ENCODE data around the gene BRSK1.

BRSK1 gene

DNA sequence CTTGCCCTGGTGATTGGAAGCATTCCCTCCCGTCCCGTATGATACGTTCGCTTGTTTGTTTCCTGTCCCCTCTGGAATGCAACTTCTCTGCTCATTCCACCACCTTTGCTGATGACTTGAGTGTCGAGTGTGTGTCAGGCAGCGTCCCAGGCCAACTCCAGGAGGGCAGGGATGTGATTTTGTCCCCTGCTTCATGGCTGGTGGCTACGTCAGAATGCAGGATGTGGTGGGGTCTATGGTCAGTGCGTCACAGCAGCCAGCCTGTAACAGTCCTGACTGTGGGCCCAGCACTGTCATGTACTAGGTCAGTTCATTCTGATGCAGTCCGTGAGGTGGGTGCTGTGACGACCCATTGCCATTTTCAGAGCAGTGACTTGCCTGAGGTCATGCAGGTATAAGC lies 16.2 kb downstream of the BRSK1 start:
- DNase-seq (ENCODE audit: low read depth, low spot score) = no peak
- H3K4me3 ChIP-seq (ENCODE audit: low read length) = no peak overlapping the region

DNA sequence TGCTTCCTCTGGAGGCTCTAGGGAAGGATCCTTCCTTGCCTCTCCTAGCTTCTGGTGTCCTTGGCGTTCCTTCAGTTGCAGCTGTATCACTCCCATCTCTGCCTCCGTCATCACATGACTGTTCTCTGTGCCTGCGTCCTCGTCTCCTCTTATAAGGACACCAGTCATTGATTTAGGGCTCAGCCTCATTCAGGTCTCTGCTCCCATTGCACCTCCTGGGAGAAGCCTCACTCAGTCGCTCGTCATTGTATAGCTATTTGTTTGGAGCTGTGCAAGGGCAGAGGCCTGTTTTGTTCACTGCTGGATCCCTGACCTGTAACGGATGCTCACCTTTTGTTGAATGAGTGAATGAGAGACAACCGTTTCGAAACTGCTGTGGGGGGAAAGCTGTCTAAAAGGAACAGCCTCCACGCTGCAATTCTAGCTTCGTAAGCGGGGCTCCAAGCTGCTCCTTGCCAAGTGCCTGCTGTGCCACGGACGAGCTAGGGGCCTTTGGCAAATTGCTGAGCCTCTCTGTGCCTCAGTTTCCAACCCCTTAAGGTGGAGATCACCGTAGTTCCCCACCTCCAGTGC lies 17.2 kb downstream of the BRSK1 start:
- H3K4me3 ChIP-seq (ENCODE audit: low read length) = no peak overlapping the region
- no peak for DNase-seq (ENCODE audit: low read depth, low spot score)

DNA sequence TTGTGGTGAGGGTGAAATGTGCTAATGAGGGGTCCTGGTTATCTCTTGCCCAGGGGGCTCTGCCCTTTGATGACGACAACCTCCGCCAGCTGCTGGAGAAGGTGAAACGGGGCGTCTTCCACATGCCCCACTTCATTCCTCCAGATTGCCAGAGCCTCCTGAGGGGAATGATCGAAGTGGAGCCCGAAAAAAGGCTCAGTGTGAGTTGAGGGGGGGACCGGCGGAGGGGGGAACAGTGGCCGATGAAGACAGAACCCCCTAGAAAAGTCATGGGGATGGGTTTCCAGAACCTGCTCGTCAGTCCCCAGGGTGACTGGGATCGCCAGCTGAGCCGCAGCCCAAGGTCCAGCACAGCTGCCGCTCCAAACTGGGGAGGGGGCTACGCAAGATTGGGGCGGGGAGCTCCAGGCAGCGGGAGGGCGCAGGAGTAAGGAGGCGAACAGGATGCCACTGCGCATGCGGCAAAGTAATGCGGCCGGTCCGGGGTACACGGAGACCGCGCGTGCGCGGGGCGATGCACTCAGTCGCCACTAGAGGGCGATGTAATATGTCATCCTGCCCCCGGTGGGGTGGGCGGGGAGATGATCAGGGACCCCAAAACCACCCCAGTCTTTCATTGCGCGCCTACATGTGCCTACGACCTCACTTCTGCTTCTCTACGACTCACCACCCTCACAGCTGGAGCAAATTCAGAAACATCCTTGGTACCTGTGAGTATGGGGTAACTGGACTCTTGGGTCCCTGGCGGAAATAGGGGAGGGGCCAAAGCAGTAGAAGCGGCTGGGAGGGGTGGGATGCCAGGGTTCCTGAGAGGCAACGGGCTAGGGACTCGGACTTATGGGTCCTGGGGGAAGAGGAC lies 17.9 kb downstream of the BRSK1 start:
- DNase-seq (ENCODE audit: low read depth, low spot score) = peak; percentile 80
- H3K4me3 ChIP-seq (ENCODE audit: low read length) = peak overlapping the region; percentile 44

DNA sequence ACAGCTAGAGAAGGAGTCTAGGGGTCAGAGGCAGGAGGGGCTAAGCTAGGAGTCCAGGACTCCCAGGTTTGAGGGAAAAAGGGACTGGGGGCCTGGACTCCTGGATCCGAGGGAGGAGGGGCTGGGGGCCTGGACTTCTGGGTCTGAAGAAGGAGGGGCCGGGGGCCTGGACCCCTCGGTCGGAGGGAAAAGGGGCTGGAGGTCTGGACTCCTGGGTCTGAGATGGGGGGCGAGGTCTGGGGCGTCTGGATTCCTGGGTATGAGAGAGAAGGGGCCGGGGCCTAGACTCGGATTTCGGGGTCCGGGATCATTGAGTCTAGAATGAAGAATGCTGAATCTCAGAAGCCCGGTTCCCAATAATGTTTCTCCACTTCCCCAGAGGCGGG lies 18.5 kb downstream of the BRSK1 start:
- H3K4me3 ChIP-seq (ENCODE audit: low read length) = peak overlapping the region; percentile 44
- no peak for DNase-seq (ENCODE audit: low read depth, low spot score)

DNA sequence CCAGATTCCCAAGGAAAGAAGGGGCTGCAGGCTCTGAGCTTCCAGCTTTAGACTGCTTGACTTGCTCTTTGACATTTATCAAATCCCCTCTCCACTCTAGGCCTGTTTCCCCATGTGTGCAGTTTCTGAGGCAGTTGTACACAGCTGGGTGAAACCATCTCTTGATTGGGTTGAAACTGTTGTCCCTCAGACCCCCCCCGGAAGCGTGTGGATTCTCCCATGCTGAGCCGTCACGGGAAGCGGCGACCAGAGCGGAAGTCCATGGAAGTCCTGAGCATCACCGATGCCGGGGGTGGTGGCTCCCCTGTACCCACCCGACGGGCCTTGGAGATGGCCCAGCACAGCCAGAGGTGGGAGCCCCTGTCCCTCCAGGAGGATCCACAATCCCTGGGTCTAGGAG lies 19.7 kb downstream of the BRSK1 start:
- no peak for DNase-seq (ENCODE audit: low read depth, low spot score)
- H3K4me3 ChIP-seq (ENCODE audit: low read length) = no peak overlapping the region

DNA sequence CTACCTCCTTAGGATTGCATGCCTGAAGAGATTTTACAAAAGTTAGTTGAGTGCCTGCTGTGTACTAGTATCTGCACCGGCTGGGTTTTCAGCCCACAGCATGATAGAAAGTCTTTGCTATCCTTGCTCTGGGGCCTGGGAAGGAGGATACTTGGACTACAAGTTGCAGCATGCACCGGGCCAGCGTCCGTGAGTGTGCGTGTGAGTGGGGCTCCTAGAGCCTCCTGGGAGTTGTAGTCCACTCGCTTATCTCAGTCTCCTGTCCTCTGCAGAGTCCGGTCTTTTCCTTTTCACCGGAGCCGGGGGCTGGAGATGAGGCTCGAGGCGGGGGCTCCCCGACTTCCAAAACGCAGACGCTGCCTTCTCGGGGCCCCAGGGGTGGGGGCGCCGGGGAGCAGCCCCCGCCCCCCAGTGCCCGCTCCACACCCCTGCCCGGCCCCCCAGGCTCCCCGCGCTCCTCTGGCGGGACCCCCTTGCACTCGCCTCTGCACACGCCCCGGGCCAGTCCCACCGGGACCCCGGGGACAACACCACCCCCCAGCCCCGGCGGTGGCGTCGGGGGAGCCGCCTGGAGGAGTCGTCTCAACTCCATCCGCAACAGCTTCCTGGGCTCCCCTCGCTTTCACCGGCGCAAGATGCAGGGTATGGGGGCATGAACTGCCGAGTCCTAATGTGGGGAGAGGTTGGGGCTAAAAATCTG lies 20.6 kb downstream of the BRSK1 start:
- DNase-seq (ENCODE audit: low read depth, low spot score) = no peak
- H3K4me3 ChIP-seq (ENCODE audit: low read length) = no peak overlapping the region

DNA sequence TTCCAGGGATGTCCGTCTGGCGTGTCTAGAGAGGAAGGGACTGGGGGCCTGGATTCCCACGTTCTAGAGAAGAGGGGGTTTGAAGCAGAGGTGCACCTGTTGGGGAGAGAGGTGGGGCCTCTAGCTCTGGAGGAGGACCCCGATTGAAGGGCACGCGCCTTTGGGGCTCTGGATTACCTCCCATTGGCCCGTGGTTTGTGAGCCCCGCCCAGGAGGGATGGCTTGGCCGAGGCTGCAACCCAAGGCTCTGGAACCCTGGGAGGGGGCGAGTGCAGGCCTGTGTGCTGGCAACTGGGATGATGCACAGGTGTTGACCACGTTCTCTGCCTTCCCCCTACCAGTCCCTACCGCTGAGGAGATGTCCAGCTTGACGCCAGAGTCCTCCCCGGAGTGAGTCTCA lies 21.2 kb downstream of the BRSK1 start:
- no peak for DNase-seq (ENCODE audit: low read depth, low spot score)
- no peak overlapping the region for H3K4me3 ChIP-seq (ENCODE audit: low read length)

DNA sequence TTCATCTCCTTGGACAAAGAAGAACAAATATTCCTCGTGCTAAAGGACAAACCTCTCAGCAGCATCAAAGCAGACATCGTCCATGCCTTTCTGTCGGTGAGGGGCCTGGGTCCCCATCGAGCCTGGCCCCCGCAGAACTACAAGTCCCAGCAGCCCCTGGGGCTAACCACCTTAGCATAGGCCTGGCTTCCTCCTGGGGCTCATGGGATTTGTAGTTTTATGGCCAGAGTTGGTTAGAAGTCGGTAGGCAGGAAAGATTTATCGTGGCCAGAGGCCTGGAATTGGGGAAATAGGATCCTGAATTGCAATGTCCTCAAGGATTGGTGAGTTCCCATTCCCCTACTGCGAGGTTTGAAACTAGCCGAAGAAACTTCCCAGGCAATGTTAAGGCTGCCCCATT lies 21.7 kb downstream of the BRSK1 start:
- H3K4me3 ChIP-seq (ENCODE audit: low read length) = no peak overlapping the region
- DNase-seq (ENCODE audit: low read depth, low spot score) = peak; percentile 34

DNA sequence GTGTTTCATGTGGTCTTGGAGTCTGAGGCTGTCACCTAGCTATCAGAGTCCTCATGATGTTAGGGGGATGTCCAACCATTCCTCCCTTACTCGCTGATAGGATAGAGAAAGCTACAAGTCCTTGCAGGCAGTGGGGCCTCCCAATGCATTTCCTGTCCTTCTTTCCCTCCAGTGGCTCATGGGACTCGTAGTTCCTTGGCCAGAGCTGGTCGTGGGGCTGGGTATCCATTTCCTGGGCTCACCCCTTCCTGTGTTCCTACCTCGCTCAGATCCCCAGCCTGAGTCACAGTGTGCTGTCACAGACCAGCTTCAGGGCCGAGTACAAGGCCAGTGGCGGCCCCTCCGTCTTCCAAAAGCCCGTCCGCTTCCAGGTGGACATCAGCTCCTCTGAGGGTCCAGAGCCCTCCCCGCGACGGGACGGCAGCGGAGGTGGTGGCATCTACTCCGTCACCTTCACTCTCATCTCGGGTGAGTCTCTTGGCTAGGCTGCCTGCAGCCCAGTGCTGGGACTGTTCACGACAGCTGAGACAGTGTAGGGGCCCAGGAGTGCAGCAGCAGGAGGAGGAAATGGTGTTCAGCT lies 22.3 kb downstream of the BRSK1 start:
- no peak overlapping the region for H3K4me3 ChIP-seq (ENCODE audit: low read length)
- no peak for DNase-seq (ENCODE audit: low read depth, low spot score)

DNA sequence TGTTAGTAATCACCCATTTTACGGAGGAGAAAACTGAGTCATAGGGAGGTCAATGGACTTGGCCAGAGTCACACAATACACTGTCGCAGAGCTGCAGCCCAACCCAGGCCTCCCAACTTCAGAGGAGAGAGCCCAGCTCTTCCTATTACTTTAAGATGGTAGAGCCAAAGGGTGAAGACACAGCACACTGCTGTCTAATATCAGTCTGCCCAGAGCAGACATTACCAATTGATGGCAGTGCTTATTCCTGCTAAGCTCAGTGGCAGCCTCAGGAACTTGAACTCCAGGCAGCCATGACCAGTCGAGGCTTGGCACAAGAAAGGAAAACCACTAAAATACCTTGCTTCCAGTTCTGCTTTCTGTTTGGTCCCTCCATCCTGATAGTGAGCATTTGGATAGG lies 22.9 kb downstream of the BRSK1 start:
- DNase-seq (ENCODE audit: low read depth, low spot score) = no peak
- H3K4me3 ChIP-seq (ENCODE audit: low read length) = no peak overlapping the region

DNA sequence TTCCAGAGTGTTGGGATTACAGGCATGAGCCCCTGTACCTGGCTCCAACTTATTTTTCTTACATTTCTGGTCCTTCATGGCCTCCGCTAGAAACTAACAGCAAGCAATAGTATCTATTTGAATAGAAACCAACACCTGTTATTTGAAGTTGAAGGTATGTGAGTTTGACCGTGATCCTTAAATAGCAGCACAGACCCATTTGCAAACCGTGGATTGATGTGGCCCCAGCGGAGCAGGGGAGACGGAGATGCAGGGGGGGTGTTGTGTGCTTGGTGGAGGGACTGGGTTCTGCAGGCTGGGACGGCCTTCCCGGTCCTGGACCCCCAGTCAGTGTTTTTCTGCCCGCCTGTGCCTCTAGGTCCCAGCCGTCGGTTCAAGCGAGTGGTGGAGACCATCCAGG lies 24.5 kb downstream of the BRSK1 start:
- DNase-seq (ENCODE audit: low read depth, low spot score) = no peak
- no peak overlapping the region for H3K4me3 ChIP-seq (ENCODE audit: low read length)

DNA sequence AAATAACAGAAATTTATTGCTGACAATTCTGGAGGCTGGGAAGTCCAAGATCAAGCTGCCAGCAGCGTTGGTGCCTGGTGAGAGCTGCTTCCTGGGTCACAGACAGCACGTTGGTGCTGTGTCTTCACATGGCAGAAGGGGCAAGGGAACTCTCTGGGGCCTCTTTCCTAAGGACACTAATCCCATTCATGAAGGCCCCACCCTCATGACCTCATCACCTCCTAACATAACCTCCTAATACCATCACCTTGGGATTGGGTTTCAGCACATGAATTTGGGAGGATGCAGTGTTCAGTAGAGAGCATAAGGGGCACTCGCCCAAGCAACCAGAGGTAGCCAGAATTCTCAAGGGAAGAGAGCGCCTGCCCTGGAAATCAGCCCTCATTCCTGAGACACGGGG lies 25.7 kb downstream of the BRSK1 start:
- no peak overlapping the region for H3K4me3 ChIP-seq (ENCODE audit: low read length)
- no peak for DNase-seq (ENCODE audit: low read depth, low spot score)

DNA sequence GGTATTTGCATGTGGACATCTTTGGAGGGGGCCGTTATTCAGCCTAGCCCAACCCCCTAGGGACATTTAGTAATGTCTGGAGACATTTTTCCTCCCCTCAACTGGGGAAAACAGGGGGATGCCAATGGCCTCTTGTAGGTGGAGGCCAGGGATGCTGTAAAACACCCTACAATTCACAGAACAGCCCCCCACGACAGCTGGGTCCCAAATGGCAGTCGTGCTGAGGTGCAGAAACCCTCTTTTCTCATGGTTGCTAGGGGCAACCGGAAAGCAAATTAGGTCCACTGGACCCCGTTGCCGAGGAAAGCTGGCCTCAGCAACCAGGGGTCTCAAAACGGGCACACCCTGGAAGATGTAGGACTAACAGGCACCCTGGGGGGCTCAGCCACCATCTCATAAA lies 26.7 kb downstream of the BRSK1 start:
- no peak for DNase-seq (ENCODE audit: low read depth, low spot score)

DNA sequence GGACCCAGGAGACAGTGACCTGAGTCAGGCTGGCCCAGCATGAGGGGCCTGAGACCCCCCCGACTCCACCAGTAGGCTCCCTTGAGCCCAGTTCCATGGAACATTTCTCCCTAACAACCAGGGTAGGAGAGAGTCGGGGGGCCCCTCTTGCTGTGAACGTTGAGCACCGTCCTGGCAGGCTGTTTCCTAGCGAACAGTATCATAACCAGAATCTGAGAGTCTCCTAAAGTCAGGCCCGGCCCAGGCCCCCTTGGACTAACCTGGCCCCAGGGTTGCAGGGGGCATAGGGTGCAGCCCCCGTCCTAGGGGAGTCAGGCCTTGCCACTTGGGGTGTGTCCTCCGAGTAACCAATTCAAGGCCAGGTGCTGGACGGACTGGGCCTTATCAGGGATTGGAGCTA lies 27.6 kb downstream of the BRSK1 start:
- H3K4me3 ChIP-seq (ENCODE audit: low read length) = no peak overlapping the region

More for the DNA sequence above, 26.7 kb downstream of the BRSK1 start:
- H3K4me3 ChIP-seq (ENCODE audit: low read length) = no peak overlapping the region

DNA sequence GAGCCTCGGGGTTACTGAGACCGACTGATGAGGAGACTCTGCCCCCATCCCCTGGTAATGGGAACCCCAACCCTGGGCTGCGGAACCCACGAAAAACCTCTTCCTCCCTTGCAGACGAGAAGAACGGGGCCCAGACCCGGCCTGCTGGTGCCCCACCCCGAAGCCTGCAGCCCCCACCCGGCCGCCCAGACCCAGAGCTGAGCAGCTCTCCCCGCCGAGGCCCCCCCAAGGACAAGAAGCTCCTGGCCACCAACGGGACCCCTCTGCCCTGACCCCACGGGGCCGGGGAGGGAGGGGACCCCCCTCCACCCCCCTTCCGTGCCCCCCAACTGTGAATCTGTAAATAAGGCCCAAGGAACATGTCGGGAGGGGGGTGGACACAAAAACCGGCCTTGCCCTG lies 28.0 kb downstream of the BRSK1 start:
- H3K4me3 ChIP-seq (ENCODE audit: low read length) = no peak overlapping the region
- DNase-seq (ENCODE audit: low read depth, low spot score) = no peak

More for the DNA sequence above, 27.6 kb downstream of the BRSK1 start:
- no peak for DNase-seq (ENCODE audit: low read depth, low spot score)

DNA sequence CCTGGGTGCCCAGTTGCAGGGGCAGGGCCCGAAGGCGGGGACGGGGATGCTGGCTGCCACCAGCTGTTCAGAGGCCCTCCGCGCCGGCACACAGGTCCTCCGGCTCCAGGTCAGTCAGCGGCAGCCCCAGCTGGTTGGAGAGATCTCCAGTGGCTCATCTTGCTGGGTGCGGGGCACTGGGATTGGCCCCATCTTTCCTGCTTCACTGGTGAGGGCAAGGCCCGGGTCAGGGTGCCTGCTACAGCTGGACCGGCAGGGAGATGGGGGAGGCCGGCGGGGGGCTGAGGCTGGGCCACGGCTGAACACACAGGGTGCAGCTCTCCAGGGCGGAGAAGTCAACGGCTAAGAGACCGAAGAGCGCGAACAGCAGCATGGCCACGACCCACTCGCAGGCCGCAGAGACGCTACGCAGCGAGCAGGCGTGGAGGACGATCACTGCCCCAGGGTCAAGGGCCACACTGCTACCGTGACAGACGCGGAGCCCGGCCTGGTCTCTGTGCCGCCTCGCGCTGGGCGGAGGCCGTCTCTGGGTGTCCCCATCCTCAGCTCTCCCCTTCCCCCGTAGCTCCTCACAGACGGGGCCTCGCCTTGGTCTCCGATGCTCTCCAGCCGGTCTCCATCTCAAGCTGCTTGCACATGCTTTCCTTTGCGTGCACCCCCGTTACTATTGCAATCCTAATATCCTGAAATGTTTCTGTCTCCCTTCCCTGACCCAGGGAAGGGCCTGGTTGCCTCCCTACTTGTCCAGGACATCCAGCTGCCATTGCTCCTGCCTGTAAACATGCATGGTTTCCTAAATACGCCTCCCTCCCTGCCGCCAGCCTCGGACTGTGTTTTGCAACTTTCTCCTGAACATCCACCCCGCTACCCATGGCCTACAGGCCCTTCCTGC lies 29.1 kb downstream of the BRSK1 start:
- no peak overlapping the region for H3K4me3 ChIP-seq (ENCODE audit: low read length)

DNA sequence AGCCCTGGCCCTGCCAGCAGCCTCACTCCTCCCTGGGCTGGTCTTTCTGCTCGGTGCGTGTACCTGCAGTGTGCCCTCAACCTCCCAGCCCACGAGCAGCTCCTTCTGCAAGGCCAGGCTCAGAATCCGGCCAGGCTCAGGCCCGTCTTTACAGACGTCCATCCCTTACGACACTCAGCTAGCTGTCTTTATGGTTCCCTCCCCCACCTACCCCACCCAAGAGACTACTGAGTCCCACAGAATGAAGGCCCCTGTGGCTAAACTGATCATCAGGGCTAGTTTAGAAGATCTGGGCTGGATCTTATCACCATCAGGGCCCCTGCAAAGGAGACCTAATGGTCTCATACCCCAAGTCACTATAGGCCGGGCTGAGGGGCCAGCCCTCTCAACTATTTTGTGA lies 30.6 kb downstream of the BRSK1 start:
- H3K4me3 ChIP-seq (ENCODE audit: low read length) = no peak overlapping the region
- DNase-seq (ENCODE audit: low read depth, low spot score) = no peak

More for the DNA sequence above, 29.1 kb downstream of the BRSK1 start:
- DNase-seq (ENCODE audit: low read depth, low spot score) = no peak

DNA sequence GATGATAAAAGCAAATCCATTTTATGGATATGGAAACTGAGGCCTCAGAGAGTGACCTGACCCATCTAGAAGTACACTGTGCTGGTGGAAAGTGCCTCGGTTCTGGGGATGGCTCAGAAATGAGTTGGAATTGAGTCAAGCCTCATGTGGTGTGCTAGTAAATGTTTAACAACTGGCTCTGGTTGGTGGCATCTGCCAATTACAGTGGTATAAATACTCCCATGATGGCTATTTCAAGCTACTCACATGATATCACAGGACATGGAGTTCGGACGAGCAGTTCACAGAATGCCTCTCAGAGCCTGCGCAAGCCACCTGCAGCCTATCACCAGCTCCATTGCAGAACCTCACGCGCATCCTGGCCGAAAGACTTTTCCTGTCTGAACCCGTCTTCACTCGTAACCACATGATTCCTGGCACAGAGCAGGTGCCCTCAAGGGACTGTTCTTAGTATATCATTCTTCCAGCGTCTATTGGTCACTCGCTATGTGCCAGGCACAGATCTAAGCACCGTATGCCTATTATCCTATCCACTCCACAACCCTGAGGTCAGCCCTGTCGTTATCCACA lies 32.2 kb downstream of the BRSK1 start:
- DNase-seq (ENCODE audit: low read depth, low spot score) = no peak
- no peak overlapping the region for H3K4me3 ChIP-seq (ENCODE audit: low read length)

DNA sequence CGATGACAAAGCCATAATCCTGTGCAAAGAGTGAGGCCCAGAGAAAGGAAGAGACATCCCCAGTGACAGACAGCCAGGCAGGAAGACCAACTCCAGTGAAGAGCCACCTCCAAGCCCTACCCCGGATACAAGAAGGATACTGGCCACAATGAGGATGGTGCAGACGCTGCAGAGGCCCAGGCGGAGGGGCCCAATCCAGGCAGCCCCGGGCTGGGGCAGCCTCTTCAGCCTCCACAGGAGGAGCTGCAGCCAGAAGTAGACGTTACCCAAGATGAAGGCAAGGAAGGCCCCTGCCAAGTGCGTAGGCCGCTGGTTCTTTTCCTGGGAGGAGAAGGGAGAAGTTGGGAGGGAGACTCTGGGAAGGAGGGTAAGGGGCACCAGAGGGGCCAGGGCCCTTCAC lies 32.8 kb downstream of the BRSK1 start:
- no peak for DNase-seq (ENCODE audit: low read depth, low spot score)
- no peak overlapping the region for H3K4me3 ChIP-seq (ENCODE audit: low read length)
